Natural killer cell treated with Interleukin-12 subunit alpha and Interleukin-12 subunit beta and Interleukin-15 and Interleukin-18, amount 100 ng/mL, for 72 hours (primary cell): ENCODE measurements around the gene FNBP1L. TPM values are rescaled to one million over a fixed set of nuclear protein-coding genes. Genes with fewer than 3 reads are reported as not detected.
"Not testable (repeated sequence)": the region's sequence is repeated elsewhere in the genome, so short reads cannot be mapped to it uniquely, and the experiment has no call there.

Experiments used
- ATAC-seq, 2 donors: fragments of 150-1000 bp; cut with Tn5 transposase in 1 of 2; sonication (Bioruptor Pico), chemical (Tn5 transposase) in 1 of 2; 2 replicates each; pipeline ENCODE4 v1.10.0; 2021
- DNase-seq: peaks from one replicate; pipeline ENCODE4 v3.0.0; 2022; ENCODE audit warnings: low spot score
- H3K27ac Mint-ChIP-seq, 2 donors: 1 replicate in 1 of 2; 2 replicates in 1 of 2; pipeline ENCODE4 v1.8.0; 2022; ENCODE audit warnings: mixed read lengths in 2 of 2, mild to moderate bottlenecking in 1 of 2, moderate library complexity in 1 of 2
- H3K27me3 Mint-ChIP-seq, 2 donors: 1 replicate in 1 of 2; 2 replicates in 1 of 2; pipeline ENCODE4 v1.8.0; 2022; ENCODE audit warnings: mixed read lengths in 2 of 2
- H3K36me3 Mint-ChIP-seq: one replicate; pipeline ENCODE4 v1.8.0; 2022; ENCODE audit warnings: mixed read lengths
- H3K4me1 Mint-ChIP-seq, 2 donors: 1 replicate in 1 of 2; 2 replicates in 1 of 2; pipeline ENCODE4 v1.8.0; 2022; ENCODE audit warnings: low read depth in 2 of 2, mixed read lengths in 2 of 2, mild to moderate bottlenecking in 1 of 2
- H3K4me3 Mint-ChIP-seq: one replicate; pipeline ENCODE4 v1.8.0; 2022; ENCODE audit warnings: mixed read lengths
- H3K9me3 Mint-ChIP-seq: 2 replicates; pipeline ENCODE4 v1.8.0; 2022; ENCODE audit warnings: mixed read lengths
- total RNA-seq, 2 donors: library from RNA; stranded (reverse); gene quantifications; one replicate each; pipeline ENCODE4 v1.2.3, GENCODE V29; 2022

FNBP1L gene
- total RNA-seq, 2 donors from 2014 or later, result 0.24 to 0.31 TPM

DNA sequence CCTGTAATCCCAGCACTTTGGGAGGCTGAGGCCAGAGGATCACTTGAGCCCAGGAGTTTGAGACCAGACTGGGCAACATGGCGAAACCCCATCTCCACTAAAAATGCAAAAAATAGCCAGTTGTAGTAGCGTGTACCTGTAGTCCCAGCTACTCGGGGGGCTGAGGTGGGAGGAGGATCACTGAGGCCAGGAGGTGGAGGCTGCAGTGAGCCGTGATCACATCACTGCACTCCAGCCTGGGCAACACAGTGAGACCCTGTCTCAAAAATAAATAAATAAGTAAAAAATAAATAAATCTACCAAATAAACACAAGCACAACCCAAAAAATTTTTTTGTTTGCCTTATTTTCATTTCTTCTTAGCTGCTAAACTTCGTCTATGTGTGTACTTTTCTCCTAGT is 34.0 kb downstream of the FNBP1L start:
- not testable (repeated sequence) for H3K4me1 Mint-ChIP-seq, ATAC-seq, H3K27ac Mint-ChIP-seq, H3K4me3 Mint-ChIP-seq, DNase-seq
- Mint-ChIP-seq H3K36me3 (peaks cover 16% of the 10 kb centered on the region), H3K9me3 (peaks cover 13% of the 10 kb centered on the region), H3K27me3 (peaks cover 18 to 25% of the 10 kb centered on the region in 2 donors)

DNA sequence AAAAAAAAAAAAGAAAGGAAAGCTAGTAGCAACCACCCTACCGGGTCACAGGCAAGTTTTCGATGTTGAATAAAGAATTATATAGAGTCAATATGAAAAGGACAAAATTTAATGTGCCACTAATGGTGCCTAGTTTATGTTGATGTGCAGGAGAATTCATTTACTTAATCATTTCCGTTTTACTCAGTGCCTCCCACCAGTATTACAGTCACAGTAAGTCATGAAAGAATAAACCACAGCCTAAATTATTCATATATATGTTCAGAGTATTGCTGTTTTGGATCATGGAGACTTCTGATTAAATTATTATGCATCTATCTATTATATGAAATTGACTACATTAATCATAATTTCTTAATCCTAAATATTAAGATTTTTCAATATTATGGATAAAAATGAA is 35.3 kb downstream of the FNBP1L start:
- H3K4me3 Mint-ChIP-seq, result no peak overlapping the region
- no peaks in the 10 kb centered on the region for H3K4me1 Mint-ChIP-seq
- DNase-seq (no peak), ATAC-seq (no peak)
- H3K27me3 Mint-ChIP-seq, result peaks cover 18 to 22% of the 10 kb centered on the region in 2 donors
- H3K27ac Mint-ChIP-seq, result no peak overlapping the region
- H3K9me3 Mint-ChIP-seq, result peaks cover 9% of the 10 kb centered on the region
- peaks cover 11% of the 10 kb centered on the region for H3K36me3 Mint-ChIP-seq

DNA sequence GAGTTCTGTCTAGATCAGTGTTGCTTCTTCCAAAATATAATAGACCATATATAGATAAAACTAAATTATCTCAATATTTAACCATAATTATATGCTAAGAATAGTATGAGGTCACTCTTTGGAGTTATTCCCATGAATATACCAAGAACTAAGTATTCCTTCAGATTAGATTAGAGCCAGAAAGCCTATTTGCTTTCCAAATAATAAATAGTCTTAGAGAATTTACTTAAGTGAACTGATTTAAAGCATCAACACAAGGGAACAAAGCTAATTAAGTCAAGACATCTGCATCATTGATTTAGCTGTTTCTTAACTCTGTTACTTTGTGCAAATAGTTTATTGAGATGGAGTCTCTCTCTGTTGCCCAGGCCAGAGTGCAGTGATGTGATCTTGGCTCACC is 35.7 kb downstream of the FNBP1L start:
- ATAC-seq, result no peak
- no peak overlapping the region for H3K4me3 Mint-ChIP-seq
- no peaks in the 10 kb centered on the region for H3K4me1 Mint-ChIP-seq
- DNase-seq, result no peak
- H3K9me3 Mint-ChIP-seq, result peaks cover 5% of the 10 kb centered on the region
- no peak overlapping the region for H3K27ac Mint-ChIP-seq
- peaks cover 14 to 21% of the 10 kb centered on the region in 2 donors for H3K27me3 Mint-ChIP-seq
- H3K36me3 Mint-ChIP-seq, result peaks cover 7% of the 10 kb centered on the region

DNA sequence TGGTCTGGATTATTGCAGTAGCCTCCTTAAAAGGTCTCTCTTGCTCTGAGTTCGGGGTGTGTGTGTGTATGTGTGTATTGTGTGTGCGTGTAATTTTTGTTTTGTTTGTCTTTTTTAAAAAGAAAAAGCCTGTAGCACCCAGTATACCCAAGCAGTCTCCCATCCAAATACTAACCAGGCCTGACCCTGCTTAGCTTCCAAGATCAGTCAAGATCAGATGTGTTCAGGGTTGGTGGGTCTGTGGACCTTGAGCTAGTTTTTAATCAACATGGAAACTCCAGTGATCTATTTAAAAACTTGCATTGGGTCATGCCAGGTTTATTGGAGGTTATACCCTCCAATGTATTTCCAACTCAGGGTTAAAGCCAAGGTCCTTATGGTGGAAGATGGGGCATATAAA is 40.3 kb downstream of the FNBP1L start:
- Mint-ChIP-seq H3K27ac (no peak overlapping the region), H3K9me3 (no peaks in the 10 kb centered on the region), H3K4me1 (no peaks in the 10 kb centered on the region), H3K4me3 (no peak overlapping the region), H3K27me3 (peaks cover 19 to 38% of the 10 kb centered on the region in 2 donors), H3K36me3 (no peaks in the 10 kb centered on the region)
- ATAC-seq (no peak), DNase-seq (no peak)

DNA sequence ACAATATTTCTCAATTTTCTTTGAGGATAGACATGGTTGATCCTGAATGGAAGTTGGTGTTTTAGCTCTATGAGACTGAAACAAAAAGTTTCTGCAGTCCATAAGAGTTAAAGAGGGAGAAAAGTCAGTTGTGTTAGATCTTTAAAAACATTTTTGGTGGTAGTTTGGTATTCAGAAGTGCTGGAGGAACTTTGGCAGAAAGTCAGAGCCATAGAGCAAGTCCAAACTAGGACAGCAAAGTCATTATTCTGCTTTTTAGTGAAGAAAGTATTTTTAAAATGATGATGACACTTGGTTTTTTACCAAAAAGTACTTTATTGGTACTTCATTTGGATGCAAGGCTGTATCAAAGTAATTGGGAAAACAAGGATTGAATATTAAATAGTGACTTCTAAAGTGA is 41.8 kb downstream of the FNBP1L start:
- no peak for ATAC-seq
- Mint-ChIP-seq H3K36me3 (no peaks in the 10 kb centered on the region), H3K9me3 (no peaks in the 10 kb centered on the region), H3K4me1 (no peaks in the 10 kb centered on the region), H3K27me3 (peaks cover 17 to 37% of the 10 kb centered on the region in 2 donors), H3K27ac (no peak overlapping the region), H3K4me3 (no peak overlapping the region)
- DNase-seq, result no peak

DNA sequence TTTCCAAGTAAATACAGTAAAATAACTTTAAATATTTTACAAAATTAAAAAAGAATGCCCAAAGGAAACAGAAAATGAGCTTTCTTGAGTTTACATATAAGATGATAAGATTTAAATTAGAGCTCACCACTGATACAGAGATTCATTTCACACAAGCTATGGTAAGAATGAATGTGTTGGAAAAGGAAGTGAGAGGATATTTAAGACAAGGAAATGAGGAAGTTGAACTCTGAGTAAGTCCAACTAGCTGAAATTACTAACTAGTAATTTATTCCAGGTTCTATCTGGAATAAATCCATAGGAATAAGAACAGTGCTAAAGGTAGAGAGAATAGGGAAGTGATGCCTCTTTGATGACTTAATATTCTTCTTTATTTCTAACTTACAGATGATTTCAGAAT is 42.4 kb downstream of the FNBP1L start:
- H3K27ac Mint-ChIP-seq, result no peak overlapping the region
- peaks cover 17 to 39% of the 10 kb centered on the region in 2 donors for H3K27me3 Mint-ChIP-seq
- H3K9me3 Mint-ChIP-seq, result no peaks in the 10 kb centered on the region
- DNase-seq (no peak), ATAC-seq (no peak)
- H3K4me3 Mint-ChIP-seq, result no peak overlapping the region
- no peaks in the 10 kb centered on the region for H3K4me1 Mint-ChIP-seq
- H3K36me3 Mint-ChIP-seq, result no peaks in the 10 kb centered on the region

DNA sequence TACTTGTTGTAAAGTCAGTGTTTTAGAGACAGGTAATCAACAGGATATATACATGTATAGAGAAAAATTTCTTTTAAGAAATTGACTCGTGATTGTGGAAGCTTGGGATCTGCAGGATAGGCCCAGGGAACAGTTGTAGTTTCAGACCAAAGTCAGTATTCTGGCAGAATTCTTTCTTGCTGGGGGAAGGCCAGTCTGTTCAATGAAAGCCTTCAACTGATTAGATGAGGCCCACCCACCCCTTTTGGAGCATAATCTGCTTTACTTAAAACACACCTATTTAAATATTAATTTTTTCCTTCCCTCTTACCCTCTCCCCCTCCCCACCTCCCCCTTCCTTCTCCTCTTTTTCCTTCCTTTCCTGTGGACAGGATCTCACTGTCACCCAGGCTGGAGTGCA is 48.0 kb downstream of the FNBP1L start:
- H3K36me3 Mint-ChIP-seq, result no peaks in the 10 kb centered on the region
- H3K4me3 Mint-ChIP-seq, result no peak overlapping the region
- H3K27ac Mint-ChIP-seq, result no peak overlapping the region
- no peaks in the 10 kb centered on the region for H3K9me3 Mint-ChIP-seq
- H3K27me3 Mint-ChIP-seq, result peaks cover 8 to 30% of the 10 kb centered on the region in 2 donors
- peaks cover 0 to 4% of the 10 kb centered on the region in 2 donors for H3K4me1 Mint-ChIP-seq
- DNase-seq, result no peak
- ATAC-seq, result no peak

DNA sequence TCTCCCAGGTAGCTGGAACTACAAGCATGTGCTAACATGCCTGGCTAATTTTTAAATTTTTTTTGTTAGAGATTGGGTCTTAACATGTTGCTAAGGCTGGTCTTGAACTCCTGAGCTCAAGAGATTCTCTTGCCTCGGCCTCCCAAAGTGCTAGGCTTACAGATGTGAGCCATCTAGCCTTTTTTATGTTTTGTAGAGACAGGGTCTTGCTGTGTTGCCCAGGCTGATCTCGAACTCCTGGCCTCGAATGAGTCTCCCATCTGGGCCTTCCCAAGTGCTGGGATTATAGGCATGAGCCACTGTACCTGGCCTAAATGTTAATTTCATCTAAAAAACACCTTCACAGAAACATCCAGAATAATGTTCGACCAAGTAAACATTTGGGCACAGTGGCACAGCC is 48.6 kb downstream of the FNBP1L start:
- Mint-ChIP-seq H3K4me1 (peaks cover 0 to 4% of the 10 kb centered on the region in 2 donors), H3K9me3 (no peaks in the 10 kb centered on the region), H3K27me3 (peaks cover 8 to 30% of the 10 kb centered on the region in 2 donors), H3K4me3 (no peak overlapping the region), H3K27ac (no peak overlapping the region), H3K36me3 (no peaks in the 10 kb centered on the region)
- DNase-seq, result no peak
- ATAC-seq, result no peak

DNA sequence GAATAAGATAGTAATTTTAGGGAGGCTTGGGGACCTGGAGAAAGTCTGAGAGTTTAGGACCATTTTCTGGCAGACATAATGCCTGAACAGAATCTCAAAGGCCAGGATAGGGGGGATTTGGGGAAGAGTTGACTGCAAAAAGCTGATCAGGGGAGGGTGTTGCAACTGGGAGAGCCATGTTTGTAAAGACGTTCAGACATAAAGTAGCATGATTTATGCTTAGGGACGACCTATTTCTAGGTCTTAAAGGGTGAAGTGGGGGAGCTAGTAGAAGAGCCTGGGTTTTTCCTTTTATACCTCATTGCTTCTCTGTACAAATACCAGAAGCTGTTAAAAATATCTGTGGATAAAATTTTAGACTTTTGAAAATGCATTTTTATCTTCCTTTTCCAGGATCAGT is 51.2 kb downstream of the FNBP1L start:
- Mint-ChIP-seq H3K4me3 (no peak overlapping the region), H3K27me3 (peaks cover 10 to 30% of the 10 kb centered on the region in 2 donors), H3K9me3 (no peaks in the 10 kb centered on the region), H3K36me3 (no peaks in the 10 kb centered on the region), H3K4me1 (peaks cover 0 to 4% of the 10 kb centered on the region in 2 donors), H3K27ac (no peak overlapping the region)
- DNase-seq (no peak), ATAC-seq (no peak)

DNA sequence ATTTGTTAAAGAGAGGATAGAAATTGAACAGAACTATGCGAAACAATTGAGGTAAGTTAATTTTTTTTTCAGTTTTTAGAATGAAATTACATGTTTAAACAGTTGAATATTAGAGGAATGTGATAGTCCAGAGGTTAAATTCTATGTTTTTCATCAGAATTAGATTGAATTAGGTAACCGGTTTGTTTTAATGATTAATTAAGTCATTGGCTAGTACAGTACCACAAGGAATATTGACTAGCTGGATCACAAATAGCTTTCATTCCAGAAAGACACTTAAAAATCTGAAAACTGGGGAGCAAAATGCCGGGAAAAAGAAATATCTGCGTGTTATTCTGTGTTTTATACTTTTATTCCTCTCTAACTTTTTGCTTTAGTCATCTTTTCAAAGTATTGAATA is 51.6 kb downstream of the FNBP1L start:
- DNase-seq (no peak), ATAC-seq (no peak)
- Mint-ChIP-seq H3K9me3 (no peaks in the 10 kb centered on the region), H3K27ac (no peak overlapping the region), H3K4me3 (no peak overlapping the region), H3K4me1 (peaks cover 0 to 4% of the 10 kb centered on the region in 2 donors), H3K27me3 (peaks cover 13 to 27% of the 10 kb centered on the region in 2 donors), H3K36me3 (no peaks in the 10 kb centered on the region)

DNA sequence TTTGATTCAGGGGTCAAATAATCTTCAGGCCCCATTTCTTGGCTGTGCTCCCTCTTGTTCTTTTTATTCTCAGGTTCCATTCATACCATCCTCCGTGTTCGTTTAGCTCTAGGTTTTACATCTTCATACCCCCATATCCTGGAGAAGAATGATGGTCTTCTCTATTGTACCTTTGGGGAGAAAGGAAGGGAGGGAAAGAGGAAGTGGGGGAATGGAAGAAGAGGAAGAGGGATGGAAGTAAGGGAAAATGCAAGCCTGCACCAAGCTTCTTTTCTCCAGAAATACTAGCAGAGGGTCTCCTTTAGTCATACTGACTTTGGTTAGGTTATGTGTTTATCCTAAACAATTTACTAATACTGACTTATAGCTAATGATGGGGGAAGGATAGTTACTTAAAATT is 52.4 kb downstream of the FNBP1L start:
- no peaks in the 10 kb centered on the region for H3K36me3 Mint-ChIP-seq
- no peaks in the 10 kb centered on the region for H3K9me3 Mint-ChIP-seq
- DNase-seq, result no peak

DNA sequence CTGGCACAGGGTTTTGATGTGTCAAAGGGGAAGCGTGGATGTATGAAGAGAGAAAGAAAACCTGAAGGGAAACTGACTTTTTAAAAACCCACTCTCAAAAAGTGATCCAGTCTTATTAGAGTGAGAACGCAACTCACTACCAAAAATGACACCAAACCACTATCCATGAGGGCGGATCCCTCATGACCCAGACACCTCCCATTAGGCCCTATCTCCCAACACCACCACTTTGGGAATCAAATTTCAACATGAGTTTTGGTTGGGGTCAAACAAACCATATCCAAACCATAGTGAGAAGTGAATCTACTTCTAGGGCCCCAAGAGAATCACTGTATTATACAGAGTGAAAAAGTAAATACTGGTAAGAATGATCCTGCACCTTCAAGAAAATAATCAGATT is 53.5 kb downstream of the FNBP1L start:
- H3K9me3 Mint-ChIP-seq, result no peaks in the 10 kb centered on the region
- DNase-seq (no peak), ATAC-seq (no peak)
- no peaks in the 10 kb centered on the region for H3K36me3 Mint-ChIP-seq
- no peak overlapping the region for H3K27ac Mint-ChIP-seq
- H3K27me3 Mint-ChIP-seq, result peaks cover 14 to 23% of the 10 kb centered on the region in 2 donors
- no peak overlapping the region for H3K4me3 Mint-ChIP-seq
- peaks cover 0 to 4% of the 10 kb centered on the region in 2 donors for H3K4me1 Mint-ChIP-seq

More for the DNA sequence above, 52.4 kb downstream of the FNBP1L start:
- Mint-ChIP-seq H3K27me3 (peaks cover 14 to 23% of the 10 kb centered on the region in 2 donors), H3K4me1 (peaks cover 0 to 4% of the 10 kb centered on the region in 2 donors), H3K27ac (no peak overlapping the region), H3K4me3 (no peak overlapping the region)
- ATAC-seq, result no peak

DNA sequence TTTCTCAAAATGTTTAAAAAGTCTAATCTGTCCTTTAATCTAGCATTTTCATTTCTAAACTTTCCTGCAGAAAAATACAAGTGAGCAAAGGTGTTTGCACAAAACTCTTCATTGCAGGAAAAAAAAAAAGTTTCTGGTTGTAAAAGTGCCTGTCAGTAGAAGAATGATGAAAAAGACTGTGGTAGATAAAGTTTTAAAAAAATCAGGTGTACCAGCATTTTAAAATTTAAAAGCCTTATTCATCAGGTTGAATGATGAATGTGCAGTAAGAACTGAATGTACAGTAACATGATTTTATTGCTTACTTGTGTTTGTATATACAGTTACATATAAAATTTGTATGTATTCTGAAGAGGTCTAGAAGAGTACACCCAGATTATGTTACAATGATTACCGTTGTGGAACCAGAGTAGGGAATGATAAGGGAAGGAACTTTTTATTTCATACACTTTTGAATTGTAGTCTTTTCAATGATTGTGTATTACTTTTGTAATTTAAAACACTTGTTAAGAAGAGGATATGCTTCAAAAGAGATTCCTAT is 54.0 kb downstream of the FNBP1L start:
- H3K4me1 Mint-ChIP-seq, result peaks cover 0 to 4% of the 10 kb centered on the region in 2 donors
- no peaks in the 10 kb centered on the region for H3K9me3 Mint-ChIP-seq
- H3K4me3 Mint-ChIP-seq, result no peak overlapping the region
- no peak for DNase-seq
- H3K36me3 Mint-ChIP-seq, result no peaks in the 10 kb centered on the region
- ATAC-seq, result no peak
- H3K27ac Mint-ChIP-seq, result no peak overlapping the region
- peaks cover 14 to 23% of the 10 kb centered on the region in 2 donors for H3K27me3 Mint-ChIP-seq

DNA sequence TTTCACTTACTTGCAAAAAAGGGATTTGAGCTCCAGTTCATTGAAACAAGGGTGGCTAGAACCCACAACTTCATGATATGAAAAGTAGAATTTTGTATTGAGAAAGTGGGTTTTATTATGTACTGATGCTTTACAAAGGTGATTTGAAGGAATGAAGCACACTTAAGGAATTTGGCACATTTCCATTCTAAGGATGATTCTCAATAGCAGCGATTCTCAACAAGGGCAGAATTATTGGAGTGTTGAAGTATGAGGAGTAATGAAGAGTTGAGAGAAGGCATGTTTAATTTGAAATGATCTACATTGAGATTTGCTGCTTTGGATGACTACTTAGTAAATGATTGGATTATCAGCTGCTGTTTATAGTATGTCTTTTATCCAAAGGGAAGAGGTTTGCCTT is 54.7 kb downstream of the FNBP1L start:
- H3K4me1 Mint-ChIP-seq, result peaks cover 0 to 4% of the 10 kb centered on the region in 2 donors
- no peak overlapping the region for H3K4me3 Mint-ChIP-seq
- ATAC-seq, result no peak
- no peak overlapping the region for H3K27ac Mint-ChIP-seq
- peaks cover 14 to 23% of the 10 kb centered on the region in 2 donors for H3K27me3 Mint-ChIP-seq
- no peaks in the 10 kb centered on the region for H3K36me3 Mint-ChIP-seq
- DNase-seq, result no peak
- H3K9me3 Mint-ChIP-seq, result no peaks in the 10 kb centered on the region

DNA sequence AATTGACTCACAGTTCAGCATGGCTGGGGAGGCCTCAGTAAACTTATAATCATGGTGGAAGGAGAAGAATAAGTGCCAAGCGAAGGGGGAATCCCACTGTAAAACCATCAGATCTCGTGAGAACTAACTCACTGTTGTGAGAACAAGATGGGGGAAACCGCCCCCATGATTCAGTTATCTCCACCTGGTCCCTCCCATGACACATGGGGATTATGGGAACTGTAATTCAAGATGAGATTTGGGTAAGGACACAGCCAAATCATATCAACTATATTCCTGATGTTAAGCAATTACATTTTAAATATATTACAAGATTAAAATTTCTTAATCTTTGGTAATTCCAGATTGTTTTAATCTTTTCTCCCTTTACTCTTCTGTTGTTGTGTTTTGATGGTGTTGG is 55.2 kb downstream of the FNBP1L start:
- Mint-ChIP-seq H3K27ac (no peak overlapping the region), H3K9me3 (no peaks in the 10 kb centered on the region), H3K27me3 (peaks cover 14 to 19% of the 10 kb centered on the region in 2 donors), H3K4me1 (peaks cover 0 to 3% of the 10 kb centered on the region in 2 donors), H3K4me3 (no peak overlapping the region), H3K36me3 (no peaks in the 10 kb centered on the region)
- DNase-seq, result no peak
- ATAC-seq, result no peak
